ENCODE data around the gene BAD.

GRCh38 chr11:64322925-64323260 is 38.4 kb upstream of the BAD start:
- TF ChIP-seq, protein P1, sequence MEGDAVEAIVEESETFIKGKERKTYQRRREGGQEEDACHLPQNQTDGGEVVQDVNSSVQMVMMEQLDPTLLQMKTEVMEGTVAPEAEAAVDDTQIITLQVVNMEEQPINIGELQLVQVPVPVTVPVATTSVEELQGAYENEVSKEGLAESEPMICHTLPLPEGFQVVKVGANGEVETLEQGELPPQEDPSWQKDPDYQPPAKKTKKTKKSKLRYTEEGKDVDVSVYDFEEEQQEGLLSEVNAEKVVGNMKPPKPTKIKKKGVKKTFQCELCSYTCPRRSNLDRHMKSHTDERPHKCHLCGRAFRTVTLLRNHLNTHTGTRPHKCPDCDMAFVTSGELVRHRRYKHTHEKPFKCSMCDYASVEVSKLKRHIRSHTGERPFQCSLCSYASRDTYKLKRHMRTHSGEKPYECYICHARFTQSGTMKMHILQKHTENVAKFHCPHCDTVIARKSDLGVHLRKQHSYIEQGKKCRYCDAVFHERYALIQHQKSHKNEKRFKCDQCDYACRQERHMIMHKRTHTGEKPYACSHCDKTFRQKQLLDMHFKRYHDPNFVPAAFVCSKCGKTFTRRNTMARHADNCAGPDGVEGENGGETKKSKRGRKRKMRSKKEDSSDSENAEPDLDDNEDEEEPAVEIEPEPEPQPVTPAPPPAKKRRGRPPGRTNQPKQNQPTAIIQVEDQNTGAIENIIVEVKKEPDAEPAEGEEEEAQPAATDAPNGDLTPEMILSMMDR (conservative IDR thresholded peaks at IDR 0.05; ENCODE audit: low read depth, low read length), result no peak
- TF ChIP-seq EZH2phosphoT487 (IDR thresholded peaks at IDR 0.05; ENCODE audit: borderline replicate concordance, low read length) (no peak), EZH2 (IDR thresholded peaks at IDR 0.05; ENCODE audit: low read length, unreplicated experiment) (no peak)

All from PC-3 (cell line).